ENCODE measurements around the gene CD8B2.
"Not testable (repeated sequence)": the region's sequence is repeated elsewhere in the genome, so short reads cannot be mapped to it uniquely, and the experiment has no call there.

The CD8B2 gene

GRCh38 chr2:106553321-106553720 is 66.2 kb downstream of the CD8B2 start:
- DNase-seq, result no peak

GRCh38 chr2:106554411-106554810 is 67.2 kb downstream of the CD8B2 start:
- no peak for DNase-seq

GRCh38 chr2:106555053-106555452 is 67.9 kb downstream of the CD8B2 start:
- no peak for DNase-seq

GRCh38 chr2:106559786-106560185 is 72.6 kb downstream of the CD8B2 start:
- DNase-seq, result not testable (repeated sequence)

GRCh38 chr2:106560773-106561172 is 73.6 kb downstream of the CD8B2 start:
- DNase-seq, result no peak

GRCh38 chr2:106561356-106561755 is 74.2 kb downstream of the CD8B2 start:
- DNase-seq, result no peak

GRCh38 chr2:106561803-106562202 is 74.6 kb downstream of the CD8B2 start:
- DNase-seq, result no peak

GRCh38 chr2:106562268-106563186 is 75.4 kb downstream of the CD8B2 start:
- DNase-seq, result no peak

- DNase-seq, result no peak
These were observed 76.0 kb downstream of the CD8B2 start for GRCh38 chr2:106563195-106563594.

GRCh38 chr2:106565599-106565998 is 78.4 kb downstream of the CD8B2 start:
- no peak for DNase-seq

GRCh38 chr2:106566050-106566449 is 78.9 kb downstream of the CD8B2 start:
- DNase-seq, result no peak

GRCh38 chr2:106566484-106566883 is 79.3 kb downstream of the CD8B2 start:
- not testable (repeated sequence) for DNase-seq

- DNase-seq, result no peak
These were observed 83.2 kb downstream of the CD8B2 start for GRCh38 chr2:106570316-106570715.

Data from 8988T (cell line).